ENCODE data around the gene POLR2A. TPM values are rescaled to one million over a fixed set of nuclear protein-coding genes. Genes with fewer than 3 reads are reported as not detected.
A peak's percentile ranks its signal among the peaks of the same experiment; 100 is the strongest.

The POLR2A gene
- total RNA-seq, 2 experiments from 2014 or later = 84.2 to 264 TPM

DNA sequence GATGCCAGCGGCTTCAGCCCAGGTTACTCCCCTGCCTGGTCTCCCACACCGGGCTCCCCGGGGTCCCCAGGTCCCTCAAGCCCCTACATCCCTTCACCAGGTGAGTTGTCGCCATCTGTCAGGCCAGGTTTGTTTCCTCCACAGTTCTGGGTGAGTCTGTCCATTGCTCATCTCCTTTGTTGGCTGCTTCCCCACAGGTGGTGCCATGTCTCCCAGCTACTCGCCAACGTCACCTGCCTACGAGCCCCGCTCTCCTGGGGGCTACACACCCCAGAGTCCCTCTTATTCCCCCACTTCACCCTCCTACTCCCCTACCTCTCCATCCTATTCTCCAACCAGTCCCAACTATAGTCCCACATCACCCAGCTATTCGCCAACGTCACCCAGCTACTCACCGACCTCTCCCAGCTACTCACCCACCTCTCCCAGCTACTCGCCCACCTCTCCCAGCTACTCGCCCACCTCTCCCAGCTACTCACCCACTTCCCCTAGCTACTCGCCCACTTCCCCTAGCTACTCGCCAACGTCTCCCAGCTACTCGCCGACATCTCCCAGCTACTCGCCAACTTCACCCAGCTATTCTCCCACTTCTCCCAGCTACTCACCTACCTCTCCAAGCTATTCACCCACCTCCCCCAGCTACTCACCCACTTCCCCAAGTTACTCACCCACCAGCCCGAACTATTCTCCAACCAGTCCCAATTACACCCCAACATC lies 28.8 kb downstream of the POLR2A start:
- no TSS peak for BruUV-seq (replicated peaks)
- 0 out of 2 replicates have a peak, but pooled peaks cover 4% of the 10 kb centered on the region for H4K20me1 ChIP-seq (ENCODE audit: insufficient read depth, low read length)
- TF ChIP-seq, protein P1, sequence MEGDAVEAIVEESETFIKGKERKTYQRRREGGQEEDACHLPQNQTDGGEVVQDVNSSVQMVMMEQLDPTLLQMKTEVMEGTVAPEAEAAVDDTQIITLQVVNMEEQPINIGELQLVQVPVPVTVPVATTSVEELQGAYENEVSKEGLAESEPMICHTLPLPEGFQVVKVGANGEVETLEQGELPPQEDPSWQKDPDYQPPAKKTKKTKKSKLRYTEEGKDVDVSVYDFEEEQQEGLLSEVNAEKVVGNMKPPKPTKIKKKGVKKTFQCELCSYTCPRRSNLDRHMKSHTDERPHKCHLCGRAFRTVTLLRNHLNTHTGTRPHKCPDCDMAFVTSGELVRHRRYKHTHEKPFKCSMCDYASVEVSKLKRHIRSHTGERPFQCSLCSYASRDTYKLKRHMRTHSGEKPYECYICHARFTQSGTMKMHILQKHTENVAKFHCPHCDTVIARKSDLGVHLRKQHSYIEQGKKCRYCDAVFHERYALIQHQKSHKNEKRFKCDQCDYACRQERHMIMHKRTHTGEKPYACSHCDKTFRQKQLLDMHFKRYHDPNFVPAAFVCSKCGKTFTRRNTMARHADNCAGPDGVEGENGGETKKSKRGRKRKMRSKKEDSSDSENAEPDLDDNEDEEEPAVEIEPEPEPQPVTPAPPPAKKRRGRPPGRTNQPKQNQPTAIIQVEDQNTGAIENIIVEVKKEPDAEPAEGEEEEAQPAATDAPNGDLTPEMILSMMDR (conservative IDR thresholded peaks at IDR 0.05; ENCODE audit: low read length) = no peak
- TF ChIP-seq EZH2phosphoT487 (IDR thresholded peaks at IDR 0.05; ENCODE audit: borderline replicate concordance, low read depth, low read length) = no peak
- H3K4me2 ChIP-seq (ENCODE audit: low read length) = no peak overlapping the region
- H3K9me3 ChIP-seq (ENCODE audit: low read length) = no peaks in the 10 kb centered on the region
- H3K79me2 ChIP-seq (ENCODE audit: insufficient read depth, low read depth, low read length) = no peaks in the 10 kb centered on the region
- intact Hi-C loops (cut with micrococcal nuclease; ENCODE audit: unreplicated experiment) = no loop called here
- no peak overlapping the region for H3K27ac ChIP-seq (ENCODE audit: low read depth, low read length, poor library complexity, severe bottlenecking)
- DNase-seq (ENCODE audit: low spot score) = no peak
- H3K4me1 ChIP-seq (ENCODE audit: insufficient read depth, low read length, poor library complexity, severe bottlenecking) = no peaks in the 10 kb centered on the region
- H2AFZ ChIP-seq (ENCODE audit: low read length) = no peak overlapping the region
- H3K4me3 ChIP-seq (ENCODE audit: low read depth, low read length, poor library complexity, severe bottlenecking) = no peak overlapping the region
- no peaks in the 10 kb centered on the region for H3K9me2 ChIP-seq (ENCODE audit: insufficient read depth, low read length)
- POLR2A ChIA-PET = interaction anchor here (0.8 to 1.1 kb wide), 2 partner anchors 9 to 27 kb away, joined by 3 read pairs; no protein-coding TSS in a partner anchor
- CTCF ChIA-PET (ENCODE audit: unreplicated experiment) = interaction anchor here (0.5 to 3.2 kb wide), 3 partner anchors 26 to 78 kb away, joined by 3 to 18 read pairs (median 3); partner anchors contain the start of gene TMEM102
- peaks cover 83% of the 10 kb centered on the region for H3K36me3 ChIP-seq (ENCODE audit: insufficient read depth, low read length)

DNA sequence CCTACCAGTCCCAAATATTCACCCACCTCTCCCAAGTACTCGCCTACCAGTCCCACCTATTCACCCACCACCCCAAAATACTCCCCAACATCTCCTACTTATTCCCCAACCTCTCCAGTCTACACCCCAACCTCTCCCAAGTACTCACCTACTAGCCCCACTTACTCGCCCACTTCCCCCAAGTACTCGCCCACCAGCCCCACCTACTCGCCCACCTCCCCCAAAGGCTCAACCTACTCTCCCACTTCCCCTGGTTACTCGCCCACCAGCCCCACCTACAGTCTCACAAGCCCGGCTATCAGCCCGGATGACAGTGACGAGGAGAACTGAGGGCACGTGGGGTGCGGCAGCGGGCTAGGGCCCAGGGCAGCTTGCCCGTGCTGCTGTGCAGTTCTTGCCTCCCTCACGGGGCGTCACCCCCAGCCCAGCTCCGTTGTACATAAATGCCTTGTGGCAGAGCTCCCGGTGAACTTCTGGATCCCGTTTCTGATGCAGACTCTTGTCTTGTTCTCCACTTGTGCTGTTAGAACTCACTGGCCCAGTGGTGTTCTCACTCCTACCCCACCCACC lies 29.8 kb downstream of the POLR2A start:
- TF ChIP-seq, protein P1 (conservative IDR thresholded peaks at IDR 0.05; ENCODE audit: low read length) = no peak
- TF ChIP-seq EZH2phosphoT487 (IDR thresholded peaks at IDR 0.05; ENCODE audit: borderline replicate concordance, low read depth, low read length) = no peak
- H2AFZ ChIP-seq (ENCODE audit: low read length) = no peak overlapping the region
- ChIA-PET CTCF (ENCODE audit: unreplicated experiment) (interaction anchor here (0.6 to 3.2 kb wide), 2 partner anchors 47 to 75 kb away, joined by 3 to 18 read pairs; no protein-coding TSS in a partner anchor), POLR2A (no interaction called here)
- H3K79me2 ChIP-seq (ENCODE audit: insufficient read depth, low read depth, low read length) = no peaks in the 10 kb centered on the region
- no peaks in the 10 kb centered on the region for H3K9me2 ChIP-seq (ENCODE audit: insufficient read depth, low read length)
- no peaks in the 10 kb centered on the region for H3K9me3 ChIP-seq (ENCODE audit: low read length)
- BruUV-seq (replicated peaks) = TSS peak; percentile 88
- intact Hi-C loops (cut with micrococcal nuclease; ENCODE audit: unreplicated experiment) = loop anchor here (1.0 kb wide), 1 partner anchor 47 kb away; the partner anchor contains the start of gene SENP3
- H3K36me3 ChIP-seq (ENCODE audit: insufficient read depth, low read length) = peaks cover 74% of the 10 kb centered on the region
- 0 out of 2 replicates have a peak, but pooled peaks cover 4% of the 10 kb centered on the region for H4K20me1 ChIP-seq (ENCODE audit: insufficient read depth, low read length)
- no peak overlapping the region for H3K4me3 ChIP-seq (ENCODE audit: low read depth, low read length, poor library complexity, severe bottlenecking)
- DNase-seq (ENCODE audit: low spot score) = no peak
- H3K4me2 ChIP-seq (ENCODE audit: low read length) = no peak overlapping the region
- H3K27ac ChIP-seq (ENCODE audit: low read depth, low read length, poor library complexity, severe bottlenecking) = no peak overlapping the region
- H3K4me1 ChIP-seq (ENCODE audit: insufficient read depth, low read length, poor library complexity, severe bottlenecking) = no peaks in the 10 kb centered on the region
